Fibroblast of skin of left biceps (primary cell): ENCODE measurements around the gene VAMP2.
"Not testable (repeated sequence)": the region's sequence is repeated elsewhere in the genome, so short reads cannot be mapped to it uniquely, and the experiment has no call there.

Experiments used
- DNase-seq, 2 experiments: peaks; one replicate each; pipeline ENCODE4 v3.0.0-alpha.2; 2013; ENCODE audit warnings: low read depth in 2 of 2

The VAMP2 gene

DNA sequence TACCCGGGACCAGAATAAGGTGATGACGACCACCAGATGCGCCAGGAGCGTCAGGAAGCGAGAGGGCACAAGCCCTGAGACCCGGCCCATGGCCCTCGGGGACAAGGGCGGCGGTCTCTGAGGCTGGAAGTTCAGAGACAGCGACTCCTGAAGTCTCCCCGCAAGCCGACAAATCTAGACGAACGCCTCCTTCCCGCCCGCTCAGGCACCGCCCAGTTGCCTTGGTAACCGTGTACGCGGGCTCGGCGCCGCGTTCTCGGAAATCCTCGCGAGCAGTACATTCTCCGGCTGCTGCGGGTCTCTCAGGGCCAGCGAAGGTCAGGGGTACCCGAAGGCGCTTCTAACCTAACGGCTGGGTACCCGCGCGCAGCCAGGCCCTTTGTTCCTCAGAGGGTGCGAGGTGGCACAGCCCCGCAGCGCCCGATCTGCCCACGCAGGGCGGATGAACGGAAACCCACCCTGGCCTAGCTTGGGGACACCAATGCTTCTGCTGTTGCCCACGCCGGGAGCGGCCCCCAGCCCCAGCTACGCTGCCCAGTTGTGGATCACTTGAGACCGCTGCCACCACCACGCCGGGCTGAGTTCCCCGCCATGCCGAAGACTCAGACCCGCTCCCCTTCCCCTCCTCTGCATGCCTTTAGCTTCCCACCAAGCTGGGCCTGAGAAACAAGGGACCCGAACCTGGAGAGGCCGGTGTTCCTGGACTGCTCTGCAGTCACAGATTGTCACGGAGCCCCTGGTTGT lies 13.6 kb upstream of the VAMP2 start, which contains the start of gene TMEM107:
Gene TMEM107, minus strand, starts transcription at position 184 of the 744 bp plus-strand sequence. Its CDS starts 94 bp downstream, at position 90.
- DNase-seq, result peak in 1 of 2 experiments; percentile 42

DNA sequence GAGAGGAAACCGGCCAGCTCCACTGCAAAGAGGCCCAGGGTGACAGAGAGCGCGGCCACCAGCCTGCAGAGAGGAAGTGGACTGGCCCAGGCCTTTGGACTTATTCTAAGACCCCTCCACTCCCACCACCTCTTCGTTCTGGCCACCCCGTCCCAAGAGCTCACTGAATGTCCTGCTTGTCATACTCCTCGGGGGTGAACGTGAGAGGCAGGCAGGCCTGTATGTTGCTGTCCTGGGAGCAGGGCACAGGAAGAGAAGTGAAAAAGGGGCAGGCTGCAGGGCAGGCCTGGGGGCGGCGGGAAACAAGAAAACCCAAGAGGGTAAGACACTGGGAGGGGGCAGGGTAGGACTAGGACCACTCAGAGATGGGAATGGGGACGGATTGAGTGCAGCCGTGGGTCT lies 13.0 kb upstream of the VAMP2 start:
- no peak for DNase-seq

DNA sequence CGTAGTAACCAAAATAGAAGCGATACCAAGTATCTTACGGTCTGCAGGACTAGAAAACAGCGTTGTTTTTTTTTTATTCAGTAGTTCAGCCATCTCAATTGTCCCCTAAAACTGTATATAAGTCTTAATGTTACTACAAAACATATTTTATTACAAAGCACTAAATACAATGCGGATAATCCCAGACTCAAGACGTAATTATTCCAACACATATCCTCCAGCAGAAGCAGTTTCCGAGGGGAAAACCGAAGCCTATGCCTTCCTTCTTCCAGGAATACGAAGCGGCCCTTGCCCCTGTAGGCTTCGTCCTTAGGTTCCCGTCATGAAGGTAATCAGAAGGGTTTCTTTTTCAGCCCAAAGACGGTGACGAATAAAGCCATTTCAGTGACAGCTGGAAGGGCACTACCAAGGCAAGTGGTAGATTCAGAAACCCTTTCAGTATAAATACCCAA lies 11.1 kb upstream of the VAMP2 start:
- DNase-seq, result no peak

DNA sequence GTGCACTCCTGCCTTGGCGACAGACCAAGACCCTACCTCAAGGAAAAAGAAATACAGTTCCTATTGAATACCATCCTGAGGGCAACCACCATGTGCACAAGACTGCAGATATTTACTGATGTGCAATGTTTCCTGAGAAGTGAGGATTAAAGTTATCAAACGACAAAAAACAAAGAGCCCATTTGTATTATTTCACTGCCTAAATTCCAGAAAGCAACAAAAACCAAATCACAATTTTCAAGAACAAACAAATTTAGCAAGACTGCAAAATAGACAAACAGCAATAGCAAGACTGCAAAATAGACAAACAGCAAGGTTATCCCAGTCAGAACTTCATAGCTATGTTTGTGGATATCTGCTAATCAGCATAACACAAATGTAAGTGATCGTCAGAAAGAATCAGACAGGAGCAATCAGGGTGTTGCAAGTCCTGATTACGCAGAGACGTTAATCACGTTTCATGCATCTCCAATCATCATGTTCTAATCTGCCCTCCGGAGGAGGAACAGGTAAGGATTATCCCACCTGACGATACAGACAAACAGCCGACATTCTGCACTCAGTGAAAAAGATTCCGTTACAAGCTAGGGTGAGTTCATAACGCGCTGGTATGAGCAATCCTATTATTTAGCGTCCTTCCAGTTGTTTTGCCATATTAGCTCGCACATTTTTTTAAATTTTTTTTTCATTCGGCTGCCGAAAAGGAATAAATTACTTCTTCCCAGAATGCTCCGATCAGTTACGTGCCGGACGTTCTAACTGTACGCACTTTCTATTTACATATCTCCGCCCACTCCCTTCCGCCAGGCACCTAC lies 10.5 kb upstream of the VAMP2 start:
- peak; percentile 96 to 97 for DNase-seq

DNA sequence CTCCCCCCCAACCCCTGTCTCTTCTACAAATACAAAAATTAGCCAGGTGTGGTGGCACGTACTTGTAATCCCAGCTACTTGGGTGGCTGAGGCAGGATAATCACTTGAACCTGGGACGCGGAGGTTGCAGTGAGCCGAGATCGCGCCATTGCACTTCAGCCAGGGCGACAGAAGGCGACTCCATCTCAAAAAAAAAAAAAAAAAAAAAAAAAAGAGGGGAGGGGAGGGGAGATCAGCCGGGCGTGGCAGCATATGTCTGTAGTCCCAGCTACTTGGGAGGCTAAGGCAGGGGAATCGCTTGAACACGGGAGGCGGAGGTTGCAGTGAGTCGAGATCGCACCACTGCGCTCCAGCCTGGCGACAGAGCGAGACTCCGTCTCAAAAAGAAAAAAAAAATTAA lies 7.4 kb upstream of the VAMP2 start:
- not testable (repeated sequence) for DNase-seq

DNA sequence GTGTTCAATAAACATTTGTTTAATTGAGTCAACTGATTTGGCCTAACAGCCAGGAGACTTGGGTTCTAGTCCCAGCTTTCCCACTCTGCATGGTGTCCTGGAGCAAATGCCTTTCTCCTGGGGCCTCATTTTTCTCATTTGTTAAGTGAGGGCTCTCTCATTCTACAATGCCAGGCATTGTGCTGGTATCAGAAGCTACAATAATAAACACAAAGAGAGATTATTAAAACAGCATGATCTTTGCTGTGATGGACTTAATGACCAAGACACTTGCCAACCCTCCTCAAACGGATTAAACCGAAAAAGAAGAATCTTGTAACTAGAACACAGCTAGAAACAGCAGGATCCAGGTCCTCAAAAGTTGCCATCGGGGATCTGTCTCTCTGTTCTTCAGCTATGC lies 4.8 kb upstream of the VAMP2 start:
- DNase-seq, result no peak

DNA sequence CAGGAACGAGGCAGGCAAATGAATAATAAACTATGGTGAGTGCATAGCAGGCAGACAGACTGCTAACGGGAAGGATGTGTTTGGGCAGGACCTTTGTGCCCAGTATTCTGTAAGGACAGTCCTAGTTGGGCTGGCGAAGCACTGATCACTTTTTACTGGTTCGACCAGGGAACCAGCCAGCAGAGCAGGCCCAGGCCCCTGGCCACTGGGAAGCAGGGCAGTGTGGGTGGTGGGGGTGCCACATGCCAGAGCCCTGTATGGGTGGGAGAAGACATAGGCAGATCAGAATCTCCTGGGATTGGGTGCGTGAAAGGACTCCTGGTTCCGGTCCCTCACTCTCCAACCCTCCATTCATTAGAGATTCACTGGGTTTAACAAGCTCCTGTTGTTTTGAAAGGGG lies 4.0 kb upstream of the VAMP2 start:
- no peak for DNase-seq

DNA sequence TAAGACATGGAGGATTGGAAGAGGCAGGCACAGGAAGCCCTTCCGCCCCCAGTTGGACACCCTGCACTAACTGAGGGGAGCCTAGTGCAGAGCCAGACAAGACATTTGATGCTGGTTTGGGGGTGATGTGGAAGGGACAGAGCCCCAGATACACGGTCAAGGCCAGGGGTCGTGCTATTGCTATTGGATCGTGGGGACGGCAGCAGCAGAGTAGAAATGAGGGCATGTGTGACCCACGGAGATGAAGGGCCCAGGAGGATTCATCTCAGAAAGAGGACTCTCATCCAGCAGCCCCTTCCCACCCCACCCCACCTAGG lies 2.0 kb upstream of the VAMP2 start:
- DNase-seq, result no peak

DNA sequence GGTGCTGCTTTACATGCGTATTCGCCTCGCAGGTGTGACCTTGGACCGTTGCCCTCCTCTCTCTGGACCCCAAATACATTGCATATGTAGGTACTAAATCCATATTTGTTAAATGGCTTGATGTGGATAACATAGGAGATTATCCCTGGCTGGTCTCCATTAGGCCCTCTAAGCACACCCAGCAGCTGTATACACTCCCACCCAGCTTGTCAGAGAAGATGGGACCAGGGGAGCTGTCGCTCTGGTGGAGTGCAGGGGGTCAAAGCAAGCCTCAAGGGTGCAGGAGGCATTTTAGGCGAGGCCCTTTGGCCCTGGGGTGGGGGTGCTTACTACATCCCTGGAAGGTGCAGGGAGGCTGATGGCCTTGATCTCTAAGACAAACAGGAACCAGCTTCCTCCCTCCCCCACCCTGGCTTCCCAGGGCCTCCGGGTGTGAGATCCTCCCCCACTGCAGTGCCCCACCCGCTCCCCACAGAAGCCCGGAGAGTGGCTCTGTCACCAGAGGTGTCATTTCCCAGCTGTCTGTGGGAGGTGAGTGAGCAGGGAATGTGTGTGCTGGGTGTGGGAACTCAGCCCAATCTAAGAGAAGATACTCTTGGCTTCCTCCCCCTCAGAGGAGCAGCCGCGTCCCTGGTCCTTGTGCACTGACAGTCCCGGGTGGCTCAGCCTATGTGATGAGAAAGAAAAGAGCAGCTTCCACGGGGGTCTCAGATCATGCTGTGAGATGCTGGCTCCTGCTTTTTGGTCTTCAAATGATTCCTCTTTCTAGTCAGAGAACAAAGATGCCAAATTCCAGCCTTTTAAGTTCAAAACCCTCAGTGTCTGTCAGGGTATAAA lies 1.4 kb upstream of the VAMP2 start:
- DNase-seq, result no peak

DNA sequence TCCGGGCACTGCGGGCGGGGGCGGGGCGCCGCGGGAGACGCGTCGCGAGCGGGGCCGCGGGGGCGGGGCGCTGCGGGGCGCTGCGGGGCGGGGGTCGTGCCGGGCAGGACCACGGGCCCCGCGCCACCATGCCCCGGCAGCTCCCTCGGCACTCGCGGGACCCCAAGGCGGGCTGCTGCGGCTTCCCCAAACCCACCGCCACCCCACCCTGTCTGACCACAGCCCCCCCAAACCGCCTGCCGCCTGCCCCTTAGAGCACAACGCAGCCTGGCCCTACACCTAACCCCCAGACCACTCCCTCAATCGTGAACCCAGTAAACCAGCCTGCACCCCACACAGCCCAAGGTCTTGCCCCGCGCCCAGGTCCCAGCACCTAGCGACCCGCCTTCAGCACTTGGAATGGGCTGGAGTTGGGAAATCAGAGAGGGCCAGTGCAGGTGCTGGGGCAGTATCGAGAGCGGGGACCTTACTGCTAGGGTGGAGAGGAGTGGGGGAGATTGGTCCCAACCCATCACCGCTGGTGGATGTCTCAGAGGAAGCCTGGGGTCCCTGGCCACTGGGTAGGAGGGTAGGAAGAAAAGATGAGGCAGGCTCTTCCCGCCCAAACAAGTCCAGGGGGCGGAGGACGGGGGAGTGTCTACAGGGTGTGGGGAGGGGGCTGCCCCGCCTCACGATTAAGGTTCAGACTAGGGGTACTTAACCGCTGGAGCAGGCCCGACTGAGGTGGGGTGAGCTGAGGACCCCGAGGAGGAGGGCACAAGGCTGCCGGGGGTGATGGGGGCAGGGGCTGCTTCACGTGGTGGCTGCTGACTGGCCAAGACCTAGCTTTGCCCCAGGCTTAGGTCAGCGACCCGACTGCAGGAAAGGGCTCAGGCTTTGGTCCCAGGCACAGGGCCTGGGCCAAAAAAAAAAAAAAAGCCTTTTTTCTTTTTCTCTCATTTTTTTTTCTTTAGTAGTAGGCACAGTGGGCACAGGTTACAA lies 539 bp upstream of the VAMP2 start:
- no peak for DNase-seq

DNA sequence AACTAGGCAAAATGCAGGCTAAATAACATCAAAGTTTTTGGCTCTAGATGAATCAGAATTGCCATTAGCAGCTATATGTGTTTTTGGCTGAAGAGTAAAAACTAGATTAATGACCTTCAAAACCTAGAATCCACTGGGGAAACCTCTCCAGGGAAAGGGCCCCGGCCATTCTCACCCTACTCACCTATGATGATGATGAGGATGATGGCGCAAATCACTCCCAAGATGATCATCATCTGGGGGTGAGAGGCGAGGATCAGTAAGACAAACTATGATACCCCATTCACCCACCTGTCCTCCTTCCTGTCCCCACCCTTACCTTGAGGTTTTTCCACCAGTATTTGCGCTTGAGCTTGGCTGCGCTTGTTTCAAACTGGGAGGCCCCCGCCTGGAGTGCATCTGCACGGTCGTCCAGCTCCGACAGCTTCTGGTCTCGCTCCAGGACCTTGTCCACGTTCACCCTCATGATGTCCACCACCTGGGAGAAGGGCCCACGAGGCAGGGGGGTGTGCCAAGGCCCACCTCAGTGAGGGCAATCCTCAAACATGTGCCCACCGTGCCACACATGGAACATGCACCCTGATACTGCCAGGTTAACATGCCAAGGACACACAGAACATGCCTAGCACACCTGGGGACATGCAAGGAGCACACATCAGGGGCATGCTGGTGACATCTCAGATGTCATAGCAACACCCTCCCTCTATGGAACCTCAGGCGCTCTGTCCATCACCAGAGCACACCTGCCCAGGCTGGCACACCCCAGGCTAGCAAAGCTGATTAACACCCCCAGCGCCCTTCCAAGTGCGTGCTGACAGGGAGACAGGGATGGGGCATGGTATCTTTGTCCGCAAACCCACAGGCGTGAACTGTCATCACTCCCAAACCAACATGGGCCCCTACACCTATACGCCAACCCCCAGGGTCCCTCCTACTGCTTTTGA lies 1.2 kb downstream of the VAMP2 start:
- DNase-seq, result no peak

DNA sequence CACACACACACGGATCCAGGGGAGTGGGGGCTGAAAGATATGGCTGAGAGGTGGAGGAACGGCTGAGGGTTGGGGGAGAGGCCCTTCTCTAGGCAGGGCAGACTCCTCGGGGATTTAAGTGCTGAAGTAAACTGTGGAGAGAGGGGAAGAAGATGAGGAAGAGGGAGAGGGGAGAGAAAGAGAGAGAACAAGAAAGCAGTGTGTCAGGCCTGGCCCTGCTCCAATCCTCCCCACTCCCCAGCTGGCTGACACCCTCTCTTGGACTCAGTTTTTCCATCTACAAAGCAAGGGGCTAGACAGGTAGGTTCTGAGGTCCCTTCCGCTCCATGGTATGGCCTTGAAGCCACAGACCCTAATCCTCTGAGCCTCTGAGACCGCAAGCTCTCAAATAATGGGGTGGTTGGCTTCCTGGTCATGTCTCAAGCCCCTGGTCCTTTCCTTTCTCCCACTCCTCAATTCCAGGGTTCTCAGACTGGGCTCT lies 2.0 kb downstream of the VAMP2 start:
- no peak for DNase-seq

DNA sequence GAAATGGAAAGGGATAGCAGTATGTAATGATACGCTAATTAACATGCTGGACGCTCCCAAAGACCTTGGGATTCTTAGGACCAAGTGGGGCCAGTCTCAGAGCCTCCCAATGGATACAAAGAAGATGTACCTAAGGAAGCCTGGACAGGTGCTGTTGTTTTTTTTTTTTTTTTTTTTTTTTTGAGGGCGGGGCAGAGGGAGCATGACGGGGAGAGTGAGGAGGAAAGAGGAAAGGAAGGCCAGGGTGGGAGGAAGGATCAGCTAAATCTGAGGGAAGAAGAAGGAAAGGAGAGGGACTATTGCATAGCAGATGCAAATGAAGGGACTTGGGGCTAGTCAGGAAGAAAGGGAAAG lies 2.5 kb downstream of the VAMP2 start:
- DNase-seq, result no peak

DNA sequence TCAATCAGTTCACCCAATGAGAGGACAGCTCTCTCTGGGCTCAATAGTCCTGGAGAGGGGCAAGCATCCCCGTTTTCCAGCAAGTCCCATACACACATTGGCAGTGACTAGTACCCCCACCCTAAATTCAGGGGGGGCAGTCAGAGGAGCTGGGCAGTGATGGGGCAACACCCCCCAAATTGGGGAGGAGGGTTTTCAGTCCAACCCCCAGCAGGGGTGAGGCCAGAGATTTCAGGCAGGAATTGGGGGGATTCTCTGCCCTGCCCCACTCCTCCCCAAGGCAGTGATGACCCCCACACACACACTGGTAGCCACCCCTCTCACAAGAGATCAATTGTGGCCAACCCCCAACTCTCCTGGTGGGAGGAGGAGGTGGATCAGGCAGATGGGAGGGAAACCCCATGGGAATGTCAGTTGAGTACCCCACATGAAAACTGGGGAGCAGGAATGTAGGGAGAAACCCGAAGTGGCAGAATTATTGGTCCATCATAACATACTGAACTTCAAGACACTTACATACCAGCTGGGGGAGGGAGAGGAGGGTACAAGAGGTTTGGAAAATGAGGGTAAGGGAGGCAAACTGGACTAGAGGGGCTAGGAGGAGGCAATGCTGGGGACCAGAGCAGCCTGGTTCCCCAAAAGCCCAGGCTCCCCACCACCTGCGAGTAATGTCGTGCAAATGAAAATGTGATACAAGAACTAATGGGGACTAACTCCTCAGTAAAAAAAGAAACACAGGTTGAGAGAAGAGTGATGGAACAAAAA lies 3.1 kb downstream of the VAMP2 start:
- DNase-seq, result no peak

DNA sequence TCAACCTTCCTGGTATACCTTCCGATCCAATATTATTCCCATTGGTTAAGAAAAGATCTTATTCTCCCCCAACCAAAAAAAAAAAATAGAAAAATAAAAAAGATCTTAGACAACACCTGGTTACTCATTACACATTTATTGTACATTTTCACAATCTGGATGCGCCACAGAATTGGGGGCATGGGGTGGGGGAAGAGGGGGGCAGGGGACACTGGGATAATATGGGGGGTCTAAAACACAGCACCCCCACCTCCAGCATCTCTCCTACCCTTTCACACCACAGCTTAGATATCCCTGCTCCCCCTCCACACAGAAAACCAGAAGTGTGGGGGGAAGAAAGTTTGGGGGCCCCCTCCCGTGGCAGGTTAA lies 3.7 kb downstream of the VAMP2 start:
- DNase-seq, result no peak

DNA sequence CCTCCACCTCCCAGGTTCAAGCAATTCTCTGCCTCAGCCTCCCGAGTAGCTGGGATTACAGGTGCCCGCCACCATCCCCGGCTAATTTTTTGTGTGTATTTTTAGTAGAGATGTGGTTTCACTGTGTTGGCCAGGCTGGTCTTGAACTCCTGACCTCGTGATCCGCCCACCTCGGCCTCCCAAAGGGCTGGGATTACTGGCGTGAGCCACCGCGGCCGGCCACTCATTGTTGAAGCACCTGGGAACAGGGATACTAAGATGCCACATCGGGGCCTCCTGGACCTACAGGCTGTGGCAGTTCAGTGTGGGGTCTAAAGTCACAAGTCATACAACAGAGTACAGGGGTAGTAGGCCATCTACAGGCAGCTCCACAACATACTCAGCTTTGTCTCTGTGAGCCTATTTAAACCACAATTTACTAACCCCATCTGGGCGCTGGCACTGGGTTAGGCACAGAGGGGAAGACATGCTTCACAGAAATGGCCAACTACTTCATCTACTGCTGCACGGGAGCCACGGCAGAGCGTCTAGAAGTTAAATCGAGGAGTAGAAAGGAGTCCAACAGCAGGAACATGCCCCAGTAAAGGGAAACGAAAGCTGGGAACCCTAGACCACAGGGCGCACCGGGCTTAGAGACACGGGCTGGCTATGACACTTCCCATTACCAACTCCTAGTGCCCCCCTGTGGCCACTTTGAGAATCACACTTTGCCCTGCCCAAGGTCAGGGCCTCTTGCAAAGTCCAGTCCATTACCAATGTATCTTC lies 4.3 kb downstream of the VAMP2 start:
- DNase-seq, result peak; percentile 30 to 35

DNA sequence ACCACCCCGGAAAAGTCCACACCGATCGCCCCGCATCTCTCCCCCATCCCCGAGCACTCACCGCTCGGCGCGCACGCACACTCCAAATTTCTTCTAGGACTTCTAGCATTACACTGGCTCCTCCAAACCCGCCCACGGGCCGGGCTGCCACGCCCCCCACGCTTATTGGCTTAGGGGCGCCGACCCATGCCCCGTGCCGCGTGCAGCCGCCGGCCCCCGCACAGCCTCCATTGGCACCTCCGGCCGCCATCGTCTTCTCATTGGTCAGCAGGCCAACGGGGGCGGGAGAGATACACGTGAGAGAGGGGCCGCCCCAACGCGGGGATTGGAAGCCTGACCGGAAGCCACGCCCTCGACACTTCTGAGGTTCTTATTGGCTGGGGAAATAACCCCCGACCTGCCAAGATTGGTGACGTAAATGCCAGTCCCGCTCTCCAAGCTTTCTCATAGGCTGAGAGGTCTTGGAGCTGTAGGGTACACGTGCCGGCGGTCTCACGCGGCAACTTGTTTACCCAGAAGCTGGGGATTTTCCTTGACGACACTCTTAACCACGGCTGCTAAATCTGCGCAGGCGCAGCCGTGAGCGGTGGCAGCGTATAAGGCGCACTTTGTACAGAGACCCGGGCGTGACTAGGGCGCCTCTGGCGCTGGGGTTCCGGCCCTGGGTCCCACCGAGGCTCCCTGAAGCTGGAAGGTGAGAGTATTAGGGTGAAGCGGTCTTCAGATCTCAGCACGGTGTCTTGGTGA lies 6.3 kb downstream of the VAMP2 start:
- peak; percentile 100 for DNase-seq

DNA sequence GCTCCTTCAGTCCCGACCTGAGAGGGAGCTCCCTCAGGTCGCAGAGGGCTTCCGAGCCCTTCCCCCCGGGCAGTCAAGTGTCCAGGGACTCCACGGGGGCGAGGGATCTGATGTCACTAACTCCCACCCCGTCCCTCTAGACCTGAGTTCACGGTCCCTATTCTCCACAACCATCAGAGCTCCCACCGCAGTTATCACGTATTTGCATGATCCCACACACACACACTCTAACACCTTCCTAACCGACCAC lies 6.8 kb downstream of the VAMP2 start:
- DNase-seq, result no peak
